Measurements from ENCODE around the gene HGFAC.

HGFAC gene

GRCh38 chr4:3476936-3477749 lies 35.4 kb downstream of the HGFAC start:
- no peak for FAIRE-seq

- FAIRE-seq, result no peak
Measured at GRCh38 chr4:3477750-3478430, 36.1 kb downstream of the HGFAC start.

- no peak for FAIRE-seq
Measured at GRCh38 chr4:3478446-3479357, 36.9 kb downstream of the HGFAC start.

- no peak for FAIRE-seq
Measured at GRCh38 chr4:3479358-3480101, 37.8 kb downstream of the HGFAC start.

- FAIRE-seq, result peak; percentile 23
Measured at GRCh38 chr4:3480528-3481112, 38.9 kb downstream of the HGFAC start.

GRCh38 chr4:3481113-3481531 lies 39.4 kb downstream of the HGFAC start:
- FAIRE-seq, result no peak

- FAIRE-seq, result no peak
Measured at GRCh38 chr4:3481783-3482393, 40.1 kb downstream of the HGFAC start.

GRCh38 chr4:3482707-3483106 lies 40.9 kb downstream of the HGFAC start:
- no peak for FAIRE-seq

- FAIRE-seq, result no peak
Measured at GRCh38 chr4:3483471-3483921, 41.7 kb downstream of the HGFAC start.

- no peak for FAIRE-seq
Measured at GRCh38 chr4:3484057-3484973, 42.5 kb downstream of the HGFAC start.

- no peak for FAIRE-seq
Measured at GRCh38 chr4:3485011-3485791, 43.4 kb downstream of the HGFAC start.

GRCh38 chr4:3485886-3486540 lies 44.2 kb downstream of the HGFAC start:
- no peak for FAIRE-seq

- no peak for FAIRE-seq
Measured at GRCh38 chr4:3486541-3487540, 45.1 kb downstream of the HGFAC start.

GRCh38 chr4:3487861-3488260 lies 46.1 kb downstream of the HGFAC start:
- no peak for FAIRE-seq

GRCh38 chr4:3488820-3489219 lies 47.1 kb downstream of the HGFAC start:
- no peak for FAIRE-seq

- no peak for FAIRE-seq
Measured at GRCh38 chr4:3489451-3489962, 47.7 kb downstream of the HGFAC start.

- FAIRE-seq, result no peak
Measured at GRCh38 chr4:3491681-3492405, 50.1 kb downstream of the HGFAC start.

Data from endometrium (tissue), 2 donors.